Measurements from ENCODE around the gene INSC.

INSC gene

DNA sequence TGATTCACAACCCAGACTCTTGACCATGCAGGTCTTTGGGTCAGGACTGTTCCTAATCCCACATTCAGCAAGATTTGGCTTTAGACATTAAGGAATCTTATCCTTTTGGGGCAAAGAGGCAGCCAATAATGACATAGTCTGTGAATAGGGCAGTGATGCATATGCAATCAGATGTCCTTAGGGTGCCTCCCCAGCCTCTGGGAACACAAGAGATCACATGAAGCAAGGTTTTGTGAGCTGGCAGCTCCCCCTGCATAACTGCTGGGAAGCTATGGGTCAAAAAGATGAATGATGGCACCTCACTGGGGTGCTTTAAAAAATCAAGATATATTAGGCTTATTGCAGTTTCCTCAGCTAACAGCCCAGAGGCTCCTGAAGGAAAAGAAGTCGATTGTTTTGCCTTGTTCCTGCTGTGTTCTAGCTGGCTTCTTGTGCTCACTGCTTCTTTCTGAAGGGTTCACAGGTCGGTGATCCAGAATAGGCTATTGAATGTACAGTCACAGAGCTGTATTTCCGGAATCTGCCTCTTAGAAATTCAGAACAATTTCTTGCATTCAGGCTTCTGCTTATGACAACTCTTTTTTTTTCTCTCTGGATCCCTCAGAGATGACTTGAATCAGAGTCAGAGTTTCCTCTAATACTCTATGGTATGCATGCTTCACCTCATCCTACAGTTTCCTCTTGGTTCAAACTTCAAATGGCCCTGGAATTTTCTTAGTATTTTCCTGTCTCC lies 31.7 kb downstream of the INSC start:
- DNase-seq (ENCODE audit: low read depth): peak; percentile 82
- TF ChIP-seq, protein P1, sequence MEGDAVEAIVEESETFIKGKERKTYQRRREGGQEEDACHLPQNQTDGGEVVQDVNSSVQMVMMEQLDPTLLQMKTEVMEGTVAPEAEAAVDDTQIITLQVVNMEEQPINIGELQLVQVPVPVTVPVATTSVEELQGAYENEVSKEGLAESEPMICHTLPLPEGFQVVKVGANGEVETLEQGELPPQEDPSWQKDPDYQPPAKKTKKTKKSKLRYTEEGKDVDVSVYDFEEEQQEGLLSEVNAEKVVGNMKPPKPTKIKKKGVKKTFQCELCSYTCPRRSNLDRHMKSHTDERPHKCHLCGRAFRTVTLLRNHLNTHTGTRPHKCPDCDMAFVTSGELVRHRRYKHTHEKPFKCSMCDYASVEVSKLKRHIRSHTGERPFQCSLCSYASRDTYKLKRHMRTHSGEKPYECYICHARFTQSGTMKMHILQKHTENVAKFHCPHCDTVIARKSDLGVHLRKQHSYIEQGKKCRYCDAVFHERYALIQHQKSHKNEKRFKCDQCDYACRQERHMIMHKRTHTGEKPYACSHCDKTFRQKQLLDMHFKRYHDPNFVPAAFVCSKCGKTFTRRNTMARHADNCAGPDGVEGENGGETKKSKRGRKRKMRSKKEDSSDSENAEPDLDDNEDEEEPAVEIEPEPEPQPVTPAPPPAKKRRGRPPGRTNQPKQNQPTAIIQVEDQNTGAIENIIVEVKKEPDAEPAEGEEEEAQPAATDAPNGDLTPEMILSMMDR (conservative IDR thresholded peaks at IDR 0.05; ENCODE audit: control insufficient read depth, insufficient read depth, low read depth, low read length): no peak

DNA sequence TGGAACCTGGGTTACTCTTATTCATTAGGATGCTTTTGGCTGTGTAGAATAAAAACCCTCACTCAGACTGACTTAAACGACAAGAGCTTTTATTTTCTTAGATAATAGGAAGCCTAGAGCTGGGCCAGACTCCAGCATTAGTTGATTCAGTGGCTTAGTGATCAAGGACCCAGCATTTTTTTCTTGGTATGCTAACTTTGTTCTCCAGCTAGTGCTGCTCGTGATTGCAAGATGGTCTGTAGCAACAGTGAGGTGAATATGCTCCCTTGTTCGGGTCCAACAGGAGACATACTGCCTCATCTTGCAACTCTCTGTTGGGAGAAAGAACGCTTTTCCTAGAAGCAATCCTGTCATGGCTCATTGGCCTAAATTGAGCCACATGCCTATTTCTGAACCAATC lies 33.4 kb downstream of the INSC start:
- no peak overlapping the region for H3K4me3 ChIP-seq (ENCODE audit: control insufficient read depth, low read depth, low read length)
- peak; percentile 31 for DNase-seq (ENCODE audit: low read depth)
- TF ChIP-seq, protein P1 (conservative IDR thresholded peaks at IDR 0.05; ENCODE audit: control insufficient read depth, insufficient read depth, low read depth, low read length): no peak

More for the DNA sequence above, 31.7 kb downstream of the INSC start:
- H3K4me3 ChIP-seq (ENCODE audit: control insufficient read depth, low read depth, low read length): no peak overlapping the region

DNA sequence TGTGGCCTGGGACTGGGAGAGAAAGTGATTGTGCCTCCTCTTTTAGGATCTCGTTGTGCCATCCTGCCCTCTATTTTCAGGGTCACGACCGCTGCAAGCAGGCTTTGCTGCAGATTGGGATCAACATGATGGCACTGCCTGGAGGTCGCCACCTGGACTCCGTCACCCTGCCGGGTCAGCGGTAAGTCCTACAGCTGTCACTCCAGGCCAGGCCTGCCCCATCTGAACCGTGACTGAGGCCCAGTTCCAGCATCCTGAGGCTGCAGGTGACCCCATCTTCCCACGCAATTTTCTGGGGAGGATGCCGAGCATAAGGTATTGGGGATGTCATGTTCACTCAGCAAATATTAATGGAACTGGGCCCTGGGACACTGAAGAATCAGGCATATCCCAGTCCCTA lies 34.3 kb downstream of the INSC start:
- TF ChIP-seq, protein P1 (conservative IDR thresholded peaks at IDR 0.05; ENCODE audit: control insufficient read depth, insufficient read depth, low read depth, low read length): no peak
- no peak for DNase-seq (ENCODE audit: low read depth)

DNA sequence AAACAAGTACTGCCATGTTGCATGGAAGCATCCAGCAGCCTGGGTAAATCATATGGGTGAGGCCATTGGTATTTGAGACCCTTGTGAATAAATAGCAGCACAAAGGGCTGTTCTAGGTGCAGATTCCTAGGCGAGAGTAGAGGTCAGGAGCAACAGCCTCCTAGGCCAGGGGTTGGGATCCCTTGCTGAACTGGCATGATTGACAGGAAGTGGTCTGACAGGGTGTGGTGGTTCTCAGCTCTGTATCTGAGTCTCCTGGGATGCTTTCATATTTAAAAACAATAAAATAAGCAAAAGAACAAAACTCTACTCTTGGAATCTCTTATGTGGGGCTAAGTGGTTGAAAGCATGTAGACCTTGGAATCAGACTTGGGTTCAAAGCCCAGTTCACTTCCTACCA lies 35.8 kb downstream of the INSC start:
- TF ChIP-seq, protein P1 (conservative IDR thresholded peaks at IDR 0.05; ENCODE audit: control insufficient read depth, insufficient read depth, low read depth, low read length): no peak

More for the DNA sequence above, 34.3 kb downstream of the INSC start:
- H3K4me3 ChIP-seq (ENCODE audit: control insufficient read depth, low read depth, low read length): no peak overlapping the region

DNA sequence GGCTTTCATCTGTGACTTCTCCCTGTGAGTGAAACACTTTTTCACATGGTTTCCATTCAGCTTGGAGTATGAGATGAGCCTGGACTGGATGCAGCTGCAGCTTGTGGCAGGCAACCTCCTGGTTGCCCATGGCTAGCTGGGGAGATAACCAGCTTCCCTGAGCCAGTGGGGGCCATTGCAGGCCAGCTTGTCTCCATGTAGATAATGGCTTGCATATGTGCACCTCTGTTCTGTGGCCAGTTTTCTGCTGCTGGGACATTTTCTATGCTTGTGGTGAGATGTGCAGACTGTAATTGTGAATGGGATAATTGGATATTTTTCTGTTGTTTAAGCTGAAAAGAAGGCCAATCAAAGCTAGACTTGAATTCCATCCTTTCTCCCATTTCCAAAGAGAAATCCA lies 38.5 kb downstream of the INSC start:
- H3K4me3 ChIP-seq (ENCODE audit: control insufficient read depth, low read depth, low read length): no peak overlapping the region
- no peak for DNase-seq (ENCODE audit: low read depth)
- TF ChIP-seq, protein P1 (conservative IDR thresholded peaks at IDR 0.05; ENCODE audit: control insufficient read depth, insufficient read depth, low read depth, low read length): no peak

More for the DNA sequence above, 35.8 kb downstream of the INSC start:
- no peak overlapping the region for H3K4me3 ChIP-seq (ENCODE audit: control insufficient read depth, low read depth, low read length)
- no peak for DNase-seq (ENCODE audit: low read depth)

DNA sequence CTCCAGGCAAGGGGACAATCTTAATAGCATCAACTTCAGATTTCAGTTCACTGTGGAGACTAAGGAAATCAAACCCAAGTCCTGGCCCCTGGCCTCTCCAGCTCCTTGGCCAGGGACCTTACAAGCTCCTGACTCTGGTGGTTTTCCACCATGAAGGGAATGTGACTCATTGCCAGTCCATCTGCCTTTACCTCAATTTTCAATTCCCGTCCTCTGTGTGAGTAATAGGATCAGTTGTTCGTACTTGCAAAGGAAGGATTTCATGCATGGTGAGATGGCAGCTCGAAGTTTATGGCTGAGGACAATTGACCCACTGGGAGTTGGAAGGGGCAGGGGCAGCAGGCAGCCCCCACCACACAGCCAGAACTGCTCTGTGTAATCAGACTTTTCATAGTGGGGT lies 42.5 kb downstream of the INSC start:
- TF ChIP-seq, protein P1 (conservative IDR thresholded peaks at IDR 0.05; ENCODE audit: control insufficient read depth, insufficient read depth, low read depth, low read length): no peak
- no peak overlapping the region for H3K4me3 ChIP-seq (ENCODE audit: control insufficient read depth, low read depth, low read length)
- DNase-seq (ENCODE audit: low read depth): peak; percentile 99

Measured in fibroblast of mammary gland (primary cell).